Dedifferentiated amniotic fluid mesenchymal stem cell (primary cell): ENCODE measurements around the gene ANKS1B.
"Not testable (repeated sequence)": the region's sequence is repeated elsewhere in the genome, so short reads cannot be mapped to it uniquely, and the experiment has no call there.

Experiments used
- DNase-seq: peaks from one replicate; pipeline ENCODE4 v3.0.0-alpha.2; 2016; ENCODE audit errors: extremely low spot score

Gene ANKS1B

GRCh38 chr12:99765469-99766114 lies 219.1 kb downstream of the ANKS1B start:
- no peak for DNase-seq

GRCh38 chr12:99759444-99759843 lies 225.3 kb downstream of the ANKS1B start:
- DNase-seq, result no peak

GRCh38 chr12:99758997-99759396 lies 225.7 kb downstream of the ANKS1B start:
- DNase-seq, result no peak

GRCh38 chr12:99752740-99753139 lies 232.0 kb downstream of the ANKS1B start:
- DNase-seq, result no peak

GRCh38 chr12:99746538-99746937 lies 238.2 kb downstream of the ANKS1B start:
- DNase-seq, result no peak

- no peak for DNase-seq
These were observed 238.8 kb downstream of the ANKS1B start for GRCh38 chr12:99745895-99746294.

- no peak for DNase-seq
These were observed 239.6 kb downstream of the ANKS1B start for GRCh38 chr12:99745121-99745520.

GRCh38 chr12:99736760-99737269 lies 247.9 kb downstream of the ANKS1B start:
- DNase-seq, result no peak

- no peak for DNase-seq
These were observed 252.6 kb downstream of the ANKS1B start for GRCh38 chr12:99732131-99732530.

GRCh38 chr12:99722690-99723486 lies 261.8 kb downstream of the ANKS1B start:
- DNase-seq, result no peak

- no peak for DNase-seq
These were observed 262.9 kb downstream of the ANKS1B start for GRCh38 chr12:99721715-99722275.

- DNase-seq, result not testable (repeated sequence)
These were observed 264.7 kb downstream of the ANKS1B start for GRCh38 chr12:99720083-99720465.

GRCh38 chr12:99719411-99720082 lies 265.2 kb downstream of the ANKS1B start:
- not testable (repeated sequence) for DNase-seq

GRCh38 chr12:99715841-99716510 lies 268.8 kb downstream of the ANKS1B start:
- DNase-seq, result not testable (repeated sequence)

GRCh38 chr12:99714921-99715320 lies 269.8 kb downstream of the ANKS1B start:
- DNase-seq, result not testable (repeated sequence)

GRCh38 chr12:99713946-99714520 lies 270.7 kb downstream of the ANKS1B start:
- no peak for DNase-seq

- DNase-seq, result no peak
These were observed 272.5 kb downstream of the ANKS1B start for GRCh38 chr12:99712281-99712680.

GRCh38 chr12:99711246-99711645 lies 273.5 kb downstream of the ANKS1B start:
- DNase-seq, result no peak

- no peak for DNase-seq
These were observed 275.1 kb downstream of the ANKS1B start for GRCh38 chr12:99709619-99710018.

GRCh38 chr12:99709116-99709515 lies 275.6 kb downstream of the ANKS1B start:
- DNase-seq, result no peak

- no peak for DNase-seq
These were observed 276.9 kb downstream of the ANKS1B start for GRCh38 chr12:99707883-99708282.
